ENCODE measurements around the gene KLKB1. TPM values are rescaled to one million over a fixed set of nuclear protein-coding genes. Genes with fewer than 3 reads are reported as not detected.

The KLKB1 gene
- polyA plus RNA-seq, 1 donor (not counting 4 experiments of a cell fraction or from before 2014, with no cell fraction given), result 0.04 TPM

DNA sequence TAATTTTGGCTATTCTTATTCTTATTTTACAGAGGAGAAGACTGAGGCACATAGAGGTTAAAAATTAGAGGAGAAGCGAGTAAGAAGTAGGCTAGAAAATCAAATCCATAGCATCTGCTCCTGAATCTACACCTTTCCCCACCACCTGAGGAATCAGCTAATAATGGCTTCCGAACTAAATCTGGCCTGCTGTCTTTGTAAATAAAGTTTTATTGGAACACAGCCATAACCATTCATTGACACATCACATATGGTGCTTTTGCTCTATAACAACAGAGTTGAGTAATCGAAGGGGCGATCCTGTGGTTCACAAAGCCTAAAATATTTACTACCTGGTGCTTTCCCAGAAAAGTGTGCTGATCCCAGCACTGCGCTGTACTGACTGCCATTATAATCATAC lies 76.9 kb downstream of the KLKB1 start:
- no peak overlapping the region for H3K4me2 ChIP-seq (ENCODE audit: control insufficient read depth, extremely low read depth, insufficient read depth, low read depth, low read length)
- no peaks in the 10 kb centered on the region for H3K27me3 ChIP-seq (ENCODE audit: control insufficient read depth, extremely low read depth, insufficient read depth, low read length)
- DNase-seq (ENCODE audit: low read depth, low spot score), result no peak
- H3K9me1 ChIP-seq (ENCODE audit: control insufficient read depth, extremely low read depth, insufficient read depth, low read length), result no peaks in the 10 kb centered on the region
- no peak overlapping the region for H2AFZ ChIP-seq (ENCODE audit: control insufficient read depth, low read length)
- FAIRE-seq, result no peak
- dilution Hi-C loops (cut with MboI; ENCODE audit: extremely low pct_ligation_motif_present, low sequenced_read_pairs), result no loop called here
- H3K4me3 ChIP-seq (ENCODE audit: control insufficient read depth in 2 of 3, extremely low read depth in 1 of 3, insufficient read depth in 2 of 3, low read depth in 1 of 3, low read length in 3 of 3), result no peak overlapping the region
- no peaks in the 10 kb centered on the region for H3K79me2 ChIP-seq (ENCODE audit: control insufficient read depth, insufficient read depth, low read length)
- H3K9ac ChIP-seq (ENCODE audit: control insufficient read depth, extremely low read depth, insufficient read depth, low read length), result no peak overlapping the region
- no peaks in the 10 kb centered on the region for H3K36me3 ChIP-seq (ENCODE audit: control insufficient read depth in 2 of 2, extremely low read depth in 1 of 2, insufficient read depth in 2 of 2, low read length in 2 of 2)
- H3K27ac ChIP-seq (ENCODE audit: control insufficient read depth, insufficient read depth, low read length), result no peak overlapping the region
- H4K20me1 ChIP-seq (ENCODE audit: control insufficient read depth, extremely low read depth, insufficient read depth, low read length), result no peaks in the 10 kb centered on the region
- no peaks in the 10 kb centered on the region for H3K9me3 ChIP-seq (ENCODE audit: control insufficient read depth, low read depth, low read length)
- H3K4me1 ChIP-seq (ENCODE audit: control insufficient read depth, extremely low read depth, insufficient read depth, low read length), result no peaks in the 10 kb centered on the region
- TF ChIP-seq, protein P1, sequence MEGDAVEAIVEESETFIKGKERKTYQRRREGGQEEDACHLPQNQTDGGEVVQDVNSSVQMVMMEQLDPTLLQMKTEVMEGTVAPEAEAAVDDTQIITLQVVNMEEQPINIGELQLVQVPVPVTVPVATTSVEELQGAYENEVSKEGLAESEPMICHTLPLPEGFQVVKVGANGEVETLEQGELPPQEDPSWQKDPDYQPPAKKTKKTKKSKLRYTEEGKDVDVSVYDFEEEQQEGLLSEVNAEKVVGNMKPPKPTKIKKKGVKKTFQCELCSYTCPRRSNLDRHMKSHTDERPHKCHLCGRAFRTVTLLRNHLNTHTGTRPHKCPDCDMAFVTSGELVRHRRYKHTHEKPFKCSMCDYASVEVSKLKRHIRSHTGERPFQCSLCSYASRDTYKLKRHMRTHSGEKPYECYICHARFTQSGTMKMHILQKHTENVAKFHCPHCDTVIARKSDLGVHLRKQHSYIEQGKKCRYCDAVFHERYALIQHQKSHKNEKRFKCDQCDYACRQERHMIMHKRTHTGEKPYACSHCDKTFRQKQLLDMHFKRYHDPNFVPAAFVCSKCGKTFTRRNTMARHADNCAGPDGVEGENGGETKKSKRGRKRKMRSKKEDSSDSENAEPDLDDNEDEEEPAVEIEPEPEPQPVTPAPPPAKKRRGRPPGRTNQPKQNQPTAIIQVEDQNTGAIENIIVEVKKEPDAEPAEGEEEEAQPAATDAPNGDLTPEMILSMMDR (optimal IDR thresholded peaks at IDR 0.05 in 1 of 3, IDR thresholded peaks at IDR 0.05 in 1 of 3, conservative IDR thresholded peaks at IDR 0.05 in 1 of 3; ENCODE audit: extremely low read depth in 1 of 3, insufficient read depth in 2 of 3, low read length in 3 of 3), result no peak
- no peak for TF ChIP-seq EZH2 (IDR thresholded peaks at IDR 0.05; ENCODE audit: low read length)

DNA sequence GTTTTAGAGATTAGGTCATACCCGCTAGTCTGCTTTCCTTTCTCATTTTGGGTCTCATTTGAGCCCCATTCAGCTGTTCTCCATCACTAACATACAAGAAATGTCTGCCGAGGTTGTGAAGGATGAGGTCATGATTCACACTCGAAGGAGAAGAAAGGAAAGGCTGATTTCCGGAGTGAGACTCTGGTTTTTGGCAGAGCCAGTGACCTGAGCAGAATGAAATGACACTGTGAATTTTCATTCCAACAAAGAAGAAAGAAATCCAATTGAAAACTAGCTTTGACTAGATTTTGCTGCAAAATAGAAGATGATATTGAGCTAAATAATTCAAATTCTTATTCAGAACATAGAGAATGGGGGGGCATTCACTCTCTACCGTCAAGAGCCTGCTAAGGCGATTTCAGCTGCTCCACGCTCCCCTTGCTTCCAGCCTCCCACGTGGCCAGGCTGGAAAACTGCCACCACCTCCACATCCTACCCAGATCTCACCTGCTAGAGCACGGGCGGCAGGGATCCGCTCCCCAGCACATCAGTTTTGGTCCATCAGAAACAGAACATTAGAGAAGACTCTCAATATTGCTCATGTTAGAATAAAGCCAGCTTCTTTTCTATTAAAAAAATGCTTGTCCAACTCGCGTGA lies 77.7 kb downstream of the KLKB1 start:
- FAIRE-seq (no peak), DNase-seq (ENCODE audit: low read depth, low spot score) (no peak)
- Histone ChIP-seq H3K4me1 (ENCODE audit: control insufficient read depth, extremely low read depth, insufficient read depth, low read length) (no peaks in the 10 kb centered on the region), H3K36me3 (ENCODE audit: control insufficient read depth in 2 of 2, extremely low read depth in 1 of 2, insufficient read depth in 2 of 2, low read length in 2 of 2) (no peaks in the 10 kb centered on the region), H3K9me3 (ENCODE audit: control insufficient read depth, low read depth, low read length) (no peaks in the 10 kb centered on the region), H4K20me1 (ENCODE audit: control insufficient read depth, extremely low read depth, insufficient read depth, low read length) (no peaks in the 10 kb centered on the region), H2AFZ (ENCODE audit: control insufficient read depth, low read length) (no peak overlapping the region), H3K4me3 (ENCODE audit: control insufficient read depth in 2 of 3, extremely low read depth in 1 of 3, insufficient read depth in 2 of 3, low read depth in 1 of 3, low read length in 3 of 3) (no peak overlapping the region), H3K9ac (ENCODE audit: control insufficient read depth, extremely low read depth, insufficient read depth, low read length) (no peak overlapping the region), H3K4me2 (ENCODE audit: control insufficient read depth, extremely low read depth, insufficient read depth, low read depth, low read length) (no peak overlapping the region), H3K27ac (ENCODE audit: control insufficient read depth, insufficient read depth, low read length) (no peak overlapping the region), H3K79me2 (ENCODE audit: control insufficient read depth, insufficient read depth, low read length) (no peaks in the 10 kb centered on the region), H3K27me3 (ENCODE audit: control insufficient read depth, extremely low read depth, insufficient read depth, low read length) (no peaks in the 10 kb centered on the region), H3K9me1 (ENCODE audit: control insufficient read depth, extremely low read depth, insufficient read depth, low read length) (no peaks in the 10 kb centered on the region)
- TF ChIP-seq, protein P1 (optimal IDR thresholded peaks at IDR 0.05 in 1 of 3, IDR thresholded peaks at IDR 0.05 in 1 of 3, conservative IDR thresholded peaks at IDR 0.05 in 1 of 3; ENCODE audit: extremely low read depth in 1 of 3, insufficient read depth in 2 of 3, low read length in 3 of 3), result no peak
- no peak for TF ChIP-seq EZH2 (IDR thresholded peaks at IDR 0.05; ENCODE audit: low read length)
- dilution Hi-C loops (cut with MboI; ENCODE audit: extremely low pct_ligation_motif_present, low sequenced_read_pairs), result no loop called here
